GM19324 (cell line): ENCODE data around the gene ITPKB.
"Not testable (repeated sequence)": the region's sequence is repeated elsewhere in the genome, so short reads cannot be mapped to it uniquely, and the experiment has no call there.

Source experiments
- ATAC-seq: cut with Tn5 transposase; IDR thresholded peaks from one replicate; pipeline ENCODE4 v1.9.1; 2021; ENCODE audit warnings: mild to moderate bottlenecking, moderate library complexity; ENCODE audit not compliant: unreplicated experiment, low FRiP score

The ITPKB gene

GRCh38 chr1:226761322-226761721 is 22.2 kb upstream of the ITPKB start:
- ATAC-seq = no peak

DNA sequence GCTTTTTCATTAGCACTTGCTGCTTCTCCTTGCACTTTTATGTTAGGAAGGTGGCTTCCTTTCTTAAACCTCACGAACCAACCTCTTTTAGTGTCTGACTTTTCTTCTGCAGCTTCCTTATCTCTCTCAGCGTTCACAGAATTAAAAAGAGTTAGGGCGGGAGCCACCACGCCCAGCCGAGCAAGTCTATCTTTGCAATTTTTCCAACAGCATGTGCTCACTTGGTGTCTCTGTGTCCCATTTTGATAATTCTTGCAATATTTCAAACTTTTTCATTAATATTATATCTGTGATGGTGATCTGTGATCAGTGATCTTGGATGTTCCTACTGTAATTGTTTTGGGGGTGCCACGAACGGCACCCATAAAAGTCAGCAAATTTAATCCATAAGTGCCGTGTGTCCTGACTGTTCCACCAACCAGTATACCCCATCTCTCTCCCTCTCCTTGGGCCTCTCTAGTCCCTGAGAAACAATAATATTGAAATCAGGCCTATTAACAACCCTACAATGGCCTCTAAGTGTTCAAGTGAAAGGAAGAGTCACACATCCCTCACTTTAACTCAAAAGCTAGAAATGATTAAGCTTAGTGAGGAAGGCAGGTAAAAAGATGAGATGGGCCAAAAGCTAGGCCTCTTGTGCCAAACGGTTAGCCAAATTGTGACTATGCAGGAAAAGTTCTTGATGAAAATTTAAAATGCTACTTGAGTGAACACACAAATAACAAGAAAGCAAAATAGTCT is 15.9 kb upstream of the ITPKB start:
- no peak for ATAC-seq

- no peak for ATAC-seq
Observed at GRCh38 chr1:226754097-226754496, 15.0 kb upstream of the ITPKB start.

DNA sequence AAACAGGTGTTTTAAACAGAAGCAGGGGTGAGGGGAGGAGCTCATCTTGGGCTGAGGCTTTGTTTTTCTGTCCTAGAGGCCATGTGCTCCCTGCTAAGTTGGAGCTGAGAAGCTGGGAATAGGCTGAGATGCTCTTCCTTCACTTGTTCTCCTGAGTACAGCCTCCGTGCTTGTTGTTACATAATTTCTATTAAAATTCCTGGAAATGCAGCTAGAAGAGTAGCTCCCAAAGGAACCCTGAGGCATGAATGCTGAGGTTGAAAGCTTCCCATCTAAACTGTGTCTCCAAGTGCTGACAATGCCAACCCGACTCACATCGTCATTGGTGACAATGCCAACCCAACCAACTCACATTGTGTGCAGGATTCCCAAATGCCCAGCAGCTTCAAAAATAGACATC is 12.6 kb upstream of the ITPKB start:
- ATAC-seq = no peak

- no peak for ATAC-seq
Observed at GRCh38 chr1:226751214-226751613, 12.1 kb upstream of the ITPKB start.

- ATAC-seq = no peak
Observed at GRCh38 chr1:226749467-226749866, 10.4 kb upstream of the ITPKB start.

DNA sequence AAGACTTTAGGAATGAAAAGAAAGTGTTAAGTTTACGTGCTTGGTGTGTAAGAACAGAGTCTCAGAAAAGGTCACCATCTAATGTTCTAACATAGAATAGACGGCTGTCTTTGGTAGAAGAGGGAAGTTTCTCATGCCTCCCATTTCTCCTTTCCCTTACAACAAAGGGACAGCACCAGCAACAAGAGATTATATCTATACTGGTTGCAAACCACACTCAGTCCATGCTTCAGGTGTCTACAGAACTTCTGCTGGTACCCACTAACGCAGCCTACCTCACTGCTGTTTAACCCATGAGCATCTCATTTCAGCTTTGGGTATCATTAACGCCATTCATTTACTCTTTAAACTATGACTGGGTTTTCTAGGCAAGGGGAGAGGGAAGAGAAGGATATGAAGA is 9.2 kb upstream of the ITPKB start:
- ATAC-seq = no peak

GRCh38 chr1:226747519-226748263 is 8.6 kb upstream of the ITPKB start:
- not testable (repeated sequence) for ATAC-seq

GRCh38 chr1:226743259-226743658 is 4.2 kb upstream of the ITPKB start:
- no peak for ATAC-seq

- no peak for ATAC-seq
Observed at GRCh38 chr1:226741009-226741408, 1.9 kb upstream of the ITPKB start.

- ATAC-seq = no peak
Observed at GRCh38 chr1:226739696-226740065, 599 bp upstream of the ITPKB start.

- ATAC-seq = peak; percentile 39
Observed at GRCh38 chr1:226738421-226738994, 574 bp downstream of the ITPKB start.

DNA sequence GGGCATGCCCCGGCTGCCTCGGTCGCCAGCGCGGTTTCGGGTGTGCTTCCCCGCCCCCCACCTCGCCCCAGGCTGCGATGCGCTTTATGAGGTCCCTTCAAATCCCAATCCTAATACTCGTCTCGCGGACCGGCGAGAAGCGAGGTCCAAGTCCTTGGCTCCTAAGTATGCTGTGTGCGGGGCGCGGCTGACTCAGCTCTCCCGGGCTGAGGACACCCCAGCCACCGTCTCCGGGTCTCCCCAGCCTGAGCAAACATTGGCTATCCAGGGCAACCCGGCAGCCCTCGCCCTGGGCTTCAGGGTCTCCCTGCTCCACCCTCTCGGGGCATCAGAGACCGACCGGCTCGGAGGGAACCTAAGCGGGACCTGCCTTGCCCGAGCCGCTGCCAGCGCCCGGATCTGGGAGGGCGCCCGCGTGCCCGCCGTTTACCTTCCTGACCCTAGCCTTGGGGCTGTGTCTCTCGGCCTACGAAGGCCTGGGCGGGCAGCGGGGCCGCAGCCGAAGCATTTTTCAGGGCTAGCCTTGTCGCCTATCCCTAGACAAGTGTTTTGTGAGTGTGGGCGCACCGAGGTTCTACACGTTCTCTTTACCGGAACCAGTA is 1.2 kb downstream of the ITPKB start:
- peak; percentile 39 for ATAC-seq

DNA sequence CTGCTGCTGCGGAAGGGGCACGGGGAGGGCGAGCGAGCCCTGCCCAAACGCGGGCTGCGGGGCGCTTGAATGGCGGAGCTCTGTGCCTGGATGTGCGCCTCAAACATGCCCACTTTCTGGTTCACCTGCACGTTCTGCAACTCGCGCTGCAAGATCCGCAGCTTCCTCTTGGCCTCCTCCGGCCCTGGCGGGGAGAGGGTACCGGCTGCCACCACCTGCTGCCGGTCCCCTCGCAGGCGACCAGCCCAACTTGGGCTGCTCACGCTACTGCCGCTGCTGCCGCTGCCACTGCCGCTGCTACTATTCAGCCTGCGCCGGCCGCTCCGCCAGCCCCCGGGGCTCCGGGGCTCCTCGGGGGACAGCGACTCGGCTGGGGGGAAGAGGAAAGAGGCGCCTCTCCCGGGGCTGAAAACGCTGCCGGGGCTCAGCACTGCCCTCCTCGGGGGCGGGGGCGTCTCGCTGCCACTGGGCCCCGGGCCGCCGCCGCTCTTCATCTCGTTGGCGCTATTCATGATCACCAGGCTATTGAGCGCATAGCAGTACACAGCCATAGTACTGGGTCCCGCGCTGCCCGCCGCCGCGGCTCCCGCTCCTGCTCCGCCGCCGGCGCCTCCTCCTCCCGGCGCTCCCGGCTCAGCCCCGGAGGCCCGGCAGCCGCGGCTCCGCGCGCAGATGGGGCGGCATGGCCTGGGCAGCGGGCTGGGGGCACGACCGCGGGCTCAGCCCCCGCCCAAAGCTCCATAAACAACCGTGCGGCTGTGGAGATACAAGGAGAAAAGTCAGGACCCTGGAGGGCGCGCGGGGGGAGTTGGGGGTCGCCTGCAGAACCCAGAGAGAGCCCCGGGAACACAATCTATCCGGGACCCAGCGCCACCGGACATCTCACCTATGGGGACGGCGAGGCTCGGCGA is 1.9 kb downstream of the ITPKB start:
- ATAC-seq = peak; percentile 30

- ATAC-seq = no peak
Observed at GRCh38 chr1:226736001-226736907, 2.8 kb downstream of the ITPKB start.

GRCh38 chr1:226735576-226735975 is 3.5 kb downstream of the ITPKB start:
- no peak for ATAC-seq

DNA sequence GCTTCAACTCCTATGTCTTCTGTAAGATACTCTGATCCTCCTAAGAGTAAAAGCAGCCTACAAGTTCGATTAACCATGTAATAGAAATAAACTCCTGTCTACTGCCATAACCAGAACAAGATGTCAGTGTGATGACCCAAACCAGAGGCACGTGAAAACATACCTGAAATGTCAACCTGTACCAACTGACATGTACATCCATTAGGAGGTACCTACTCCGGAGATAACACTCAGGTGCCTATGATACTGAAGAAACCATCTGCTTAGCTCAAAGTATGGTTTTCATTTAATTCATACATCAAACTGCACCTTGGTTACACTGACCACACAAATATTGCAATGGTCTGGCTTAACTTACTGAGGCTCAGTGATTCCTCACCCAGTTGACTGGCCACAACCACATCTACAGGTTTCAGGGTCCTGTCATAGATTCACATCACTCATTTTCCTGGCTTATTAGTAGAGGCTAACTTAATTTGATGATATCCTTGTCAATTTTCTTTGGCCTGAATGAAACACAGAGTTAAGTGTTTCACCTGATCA is 4.4 kb downstream of the ITPKB start:
- ATAC-seq = no peak

GRCh38 chr1:226733876-226734275 is 5.2 kb downstream of the ITPKB start:
- no peak for ATAC-seq

DNA sequence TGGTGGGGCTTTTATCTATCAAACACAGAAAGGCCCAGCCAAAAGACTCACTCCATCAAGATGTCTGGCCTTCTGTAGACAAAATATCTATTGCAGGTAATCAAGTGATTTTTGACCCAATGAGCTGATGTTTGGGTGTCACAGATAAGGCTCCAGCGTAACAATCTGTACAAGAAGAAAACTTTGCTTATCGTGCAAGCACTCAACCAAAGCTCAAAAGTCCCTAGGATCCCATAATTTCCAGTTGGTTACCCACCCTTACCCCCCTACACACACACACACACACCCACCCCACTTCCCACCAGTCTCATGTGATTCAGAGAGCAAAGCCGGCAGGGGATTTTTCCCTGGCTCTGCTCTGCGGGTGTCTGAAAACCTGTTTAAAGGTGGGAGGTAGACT is 5.8 kb downstream of the ITPKB start:
- ATAC-seq = no peak
